HepG2 (cell line): Measurements from ENCODE around the gene ASXL3. TPM values are rescaled to one million over a fixed set of nuclear protein-coding genes. Genes with fewer than 3 reads are reported as not detected.

Experiments
- ATAC-seq: fragments of 200-7000 bp; cut with Tn5 transposase; 3 replicates; pipeline ENCODE4 v1.9.1; 2020; ENCODE audit warnings: mild to moderate bottlenecking, moderate library complexity
- BruUV-seq: library from RNA; stranded (reverse); fragments of 400-500 nt; replicated peaks from 2 replicates; lab custom pipeline; 2021; lab: Mats Ljungman, UMichigan
- CTCF ChIA-PET: fragments of 300-600 bp; formaldehyde crosslinking; extraction: SDS; loops from one replicate; lab custom pipeline; 2021; ENCODE audit warnings: low total read pairs, inconsistent platforms, low intra/inter-chr PET ratio; lab: Yijun Ruan, JAX
- POLR2A ChIA-PET: fragments of 350-600 bp; sonication (Branson Sonifier 250); formaldehyde crosslinking; loops from one replicate; lab custom pipeline; 2020; ENCODE audit warnings: antibody characterized with exemption, inconsistent platforms; lab: Yijun Ruan, JAX
- DNase-seq: peaks from one replicate; pipeline ENCODE4 v3.0.0-alpha.2; 2015; ENCODE audit warnings: low spot score
- FAIRE-seq: peaks from 3 replicates; lab custom pipeline; 2011; peaks lifted over from hg19 to GRCh38; lab: Jason Lieb, UNC
- H2AFZ ChIP-seq: one replicate; pipeline ENCODE4 v1.6.1; 2011; ENCODE audit warnings: low read length, inconsistent platforms
- H3K27ac ChIP-seq: fragments of 300-600 bp; 3 replicates; pipeline ENCODE4 v1.8.0; 2011; ENCODE audit warnings: mixed run types, mild to moderate bottlenecking, mixed read lengths, low read length, inconsistent platforms; ENCODE audit not compliant: insufficient read depth; ENCODE audit errors: extremely low read length
- H3K27me3 ChIP-seq, 2 experiments: fragments of 200-600 bp in 1 of 2; 2 replicates in 1 of 2; 3 replicates in 1 of 2; pipeline versions ENCODE4 v1.6.0 to v1.8.0; 2011; ENCODE audit warnings: low read length in 2 of 2, mild to moderate bottlenecking in 2 of 2, moderate library complexity in 2 of 2, inconsistent platforms in 1 of 2; ENCODE audit not compliant: insufficient read depth in 2 of 2, control insufficient read depth in 1 of 2
- H3K36me3 ChIP-seq, 2 experiments: fragments of 200-600 bp in 1 of 2; replicated peaks in 1 of 2; 2 replicates in 1 of 2; 3 replicates in 1 of 2; pipeline versions ENCODE4 v1.5.1 to v1.8.0; 2011; ENCODE audit warnings: low read length in 2 of 2, inconsistent platforms in 1 of 2; ENCODE audit not compliant: insufficient read depth in 2 of 2, control insufficient read depth in 1 of 2
- H3K4me1 ChIP-seq: 2 replicates; pipeline ENCODE4 v1.5.1; 2012; ENCODE audit warnings: low read length, inconsistent platforms; ENCODE audit not compliant: insufficient read depth
- H3K4me2 ChIP-seq: 2 replicates; pipeline ENCODE4 v1.6.0; 2011; ENCODE audit warnings: low read depth, low read length, inconsistent platforms
- H3K4me3 ChIP-seq, 3 experiments: fragments of 200-600 bp in 1 of 3; sonication (generic), shearing (Covaris generic) in 1 of 3; replicated peaks in 1 of 3; 2 replicates each; pipeline ENCODE4 v1.5.1; 2011 to 2016; ENCODE audit warnings: low read length in 3 of 3, inconsistent platforms in 2 of 3, low read depth in 2 of 3, mild to moderate bottlenecking in 2 of 3, control low read depth in 1 of 3, mixed read lengths in 1 of 3; ENCODE audit not compliant: insufficient read depth in 1 of 3
- H3K79me2 ChIP-seq: one replicate; pipeline ENCODE4 v1.6.1; 2011; ENCODE audit warnings: low read length, inconsistent platforms; ENCODE audit not compliant: insufficient read depth
- H3K9ac ChIP-seq: 2 replicates; pipeline ENCODE4 v1.6.0; 2011; ENCODE audit warnings: mild to moderate bottlenecking, low read depth, low read length, inconsistent platforms; ENCODE audit not compliant: insufficient read depth
- H3K9me3 ChIP-seq: 2 replicates; pipeline ENCODE4 v1.5.1; 2012; ENCODE audit warnings: mild to moderate bottlenecking, low read length
- H4K20me1 ChIP-seq: 2 replicates; pipeline ENCODE4 v1.6.0; 2011; ENCODE audit warnings: inconsistent platforms, mild to moderate bottlenecking, low read length, moderate library complexity; ENCODE audit not compliant: insufficient read depth
- CENPX ChIP-seq: sonication (generic); formaldehyde crosslinking; IDR thresholded peaks from 2 replicates; pipeline ENCODE4 v1.9.0; 2021; ENCODE audit warnings: mild to moderate bottlenecking, missing genetic modification reagents, moderate library complexity
- FOXA3 ChIP-seq: IDR thresholded peaks from 2 replicates; pipeline ENCODE4 v1.6.1; 2016; ENCODE audit warnings: missing genetic modification reagents, missing compliant biosample characterization
- HNF4A ChIP-seq: sonication (generic); formaldehyde crosslinking; IDR thresholded peaks from 2 replicates; pipeline ENCODE4 v1.4.0; 2020; ENCODE audit warnings: missing genetic modification reagents
- NR1H2 ChIP-seq: sonication (generic); formaldehyde crosslinking; IDR thresholded peaks from 2 replicates; pipeline ENCODE4 v1.8.1; 2022; ENCODE audit warnings: low read depth, missing genetic modification reagents, borderline replicate concordance
- SOX5 ChIP-seq: IDR thresholded peaks from 2 replicates; pipeline ENCODE4 v1.6.1; 2016; ENCODE audit warnings: borderline replicate concordance
- TBX2 ChIP-seq: sonication (generic); formaldehyde crosslinking; IDR thresholded peaks from 2 replicates; pipeline ENCODE4 v1.5.0; 2020; ENCODE audit warnings: missing genetic modification reagents, mild to moderate bottlenecking, borderline replicate concordance
- ZNF20 ChIP-seq: sonication (generic); formaldehyde crosslinking; IDR thresholded peaks from 2 replicates; pipeline ENCODE4 v1.4.0; 2020; ENCODE audit warnings: mild to moderate bottlenecking, moderate library complexity, missing genetic modification reagents
- ZNF34 ChIP-seq: sonication (generic); formaldehyde crosslinking; IDR thresholded peaks from 2 replicates; pipeline ENCODE4 v1.4.0; 2020; ENCODE audit warnings: mild to moderate bottlenecking, missing genetic modification reagents, borderline replicate concordance
- ZNF720 ChIP-seq: sonication (generic); formaldehyde crosslinking; IDR thresholded peaks from 2 replicates; pipeline ENCODE4 v1.4.0; 2020; ENCODE audit warnings: missing genetic modification reagents
- WGBS: methylation state at CpG from one replicate; pipeline ENCODE4 v1.1.6; 2017; ENCODE audit warnings: low lambda C conversion rate; 5-methylcytosine and 5-hydroxymethylcytosine counted together
- in situ Hi-C: cut with HindIII; loops from 2 replicates; pipeline ENCODE4 v1.10.0; 2017; ENCODE audit warnings: low pct_unique_long_range_greater_than_20kb; ENCODE audit not compliant: extremely low pct_ligation_motif_present
- intact Hi-C: fragments of 100-400 bp; cut with micrococcal nuclease; formaldehyde crosslinking; loops from one replicate; pipeline ENCODE4 v1.10.0; 2022; ENCODE audit not compliant: unreplicated experiment
- polyA plus RNA-seq, 8 experiments: library from polyadenylated mRNA; depleted of rRNA in 3 of 8; stranded (reverse) in 7 of 8; unstranded in 1 of 8; fragments of >200 nt; fragmentation: Illumina TruSeq in 4 of 8; extraction: Trizol in 4 of 8; gene quantifications; 2 replicates each; pipeline versions ENCODE4 v1.2.1 to v1.2.3, GENCODE V29; 2011 to 2016; ENCODE audit warnings: low read depth in 4 of 8, missing spikeins in 1 of 8, mixed read lengths in 1 of 8; ENCODE audit not compliant: insufficient read depth in 1 of 8
- total RNA-seq, 5 experiments: library from RNA; depleted of rRNA; stranded (reverse); fragments of >200 nt; fragmentation: Illumina TruSeq; extraction: Trizol; gene quantifications; 2 replicates each; pipeline ENCODE4 v1.2.3, GENCODE V29; 2016; ENCODE audit warnings: low read depth in 1 of 5
- TF ChIP-seq, protein P1 (sequence below): sonication (generic); formaldehyde crosslinking; conservative IDR thresholded peaks from 2 replicates; pipeline ENCODE4 v1.8.0; 2022; ENCODE audit warnings: missing genetic modification reagents
- TF ChIP-seq, protein P2 (sequence below): sonication (generic); formaldehyde crosslinking; IDR thresholded peaks from 2 replicates; pipeline ENCODE4 v1.4.0; 2020; ENCODE audit warnings: missing genetic modification reagents

ASXL3 gene
- total and polyA plus RNA-seq, 2 of the 13 experiments (the other 11 are each of a cell fraction or from before 2014, with no cell fraction given): not detected

DNA sequence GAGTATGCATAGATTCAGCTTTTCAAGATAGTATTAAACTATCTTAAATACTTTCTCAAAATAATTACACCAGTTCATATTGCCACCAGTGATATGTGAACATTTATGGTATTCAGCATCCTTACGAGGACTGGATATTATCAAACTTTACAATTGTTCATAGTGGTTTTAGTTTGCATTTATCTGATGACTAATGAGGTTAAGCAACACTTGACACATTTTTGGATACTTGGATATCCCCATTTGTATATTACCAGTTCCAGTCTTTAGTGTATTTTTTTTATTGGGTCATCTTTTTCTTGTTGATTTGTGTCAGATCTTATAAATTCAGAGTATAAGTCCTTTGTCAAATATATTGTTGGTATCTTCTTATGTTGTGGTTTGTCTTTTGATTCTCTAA is 128.4 kb downstream of the ASXL3 start (continued):
- TF ChIP-seq ZNF34 (CRISPR knock-in tag) (no peak), NR1H2 (CRISPR knock-in tag) (no peak), TBX2 (CRISPR knock-in tag) (no peak), HNF4A (CRISPR knock-in tag) (no peak), SOX5 (CRISPR knock-in tag) (no peak), ZNF720 (CRISPR knock-in tag) (no peak), CENPX (CRISPR knock-in tag) (no peak)
- TF ChIP-seq, protein P1, sequence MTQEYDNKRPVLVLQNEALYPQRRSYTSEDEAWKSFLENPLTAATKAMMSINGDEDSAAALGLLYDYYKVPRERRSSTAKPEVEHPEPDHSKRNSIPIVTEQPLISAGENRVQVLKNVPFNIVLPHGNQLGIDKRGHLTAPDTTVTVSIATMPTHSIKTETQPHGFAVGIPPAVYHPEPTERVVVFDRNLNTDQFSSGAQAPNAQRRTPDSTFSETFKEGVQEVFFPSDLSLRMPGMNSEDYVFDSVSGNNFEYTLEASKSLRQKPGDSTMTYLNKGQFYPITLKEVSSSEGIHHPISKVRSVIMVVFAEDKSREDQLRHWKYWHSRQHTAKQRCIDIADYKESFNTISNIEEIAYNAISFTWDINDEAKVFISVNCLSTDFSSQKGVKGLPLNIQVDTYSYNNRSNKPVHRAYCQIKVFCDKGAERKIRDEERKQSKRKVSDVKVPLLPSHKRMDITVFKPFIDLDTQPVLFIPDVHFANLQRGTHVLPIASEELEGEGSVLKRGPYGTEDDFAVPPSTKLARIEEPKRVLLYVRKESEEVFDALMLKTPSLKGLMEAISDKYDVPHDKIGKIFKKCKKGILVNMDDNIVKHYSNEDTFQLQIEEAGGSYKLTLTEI (CRISPR knock-in tag): no peak
- TF ChIP-seq, protein P2, sequence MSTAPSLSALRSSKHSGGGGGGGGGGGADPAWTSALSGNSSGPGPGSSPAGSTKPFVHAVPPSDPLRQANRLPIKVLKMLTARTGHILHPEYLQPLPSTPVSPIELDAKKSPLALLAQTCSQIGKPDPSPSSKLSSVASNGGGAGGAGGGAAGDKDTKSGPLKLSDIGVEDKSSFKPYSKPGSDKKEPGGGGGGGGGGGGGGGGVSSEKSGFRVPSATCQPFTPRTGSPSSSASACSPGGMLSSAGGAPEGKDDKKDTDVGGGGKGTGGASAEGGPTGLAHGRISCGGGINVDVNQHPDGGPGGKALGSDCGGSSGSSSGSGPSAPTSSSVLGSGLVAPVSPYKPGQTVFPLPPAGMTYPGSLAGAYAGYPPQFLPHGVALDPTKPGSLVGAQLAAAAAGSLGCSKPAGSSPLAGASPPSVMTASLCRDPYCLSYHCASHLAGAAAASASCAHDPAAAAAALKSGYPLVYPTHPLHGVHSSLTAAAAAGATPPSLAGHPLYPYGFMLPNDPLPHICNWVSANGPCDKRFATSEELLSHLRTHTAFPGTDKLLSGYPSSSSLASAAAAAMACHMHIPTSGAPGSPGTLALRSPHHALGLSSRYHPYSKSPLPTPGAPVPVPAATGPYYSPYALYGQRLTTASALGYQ (CRISPR knock-in tag): no peak
- TF ChIP-seq, all 625 proteins: peak for 0

- ChIA-PET POLR2A (no interaction called here), CTCF (no interaction called here)
- in situ Hi-C loops: no loop called here
- 0% methylated on average over 1 of the region's 1 CpG for WGBS
- no peak for ATAC-seq
- no peak overlapping the region for H3K27ac ChIP-seq
- H3K36me3 ChIP-seq: no peaks in the 10 kb centered on the region
- DNase-seq: no peak
- no peaks in the 10 kb centered on the region for H3K27me3 ChIP-seq
- no peaks in the 10 kb centered on the region for H4K20me1 ChIP-seq
- no peaks in the 10 kb centered on the region for H3K79me2 ChIP-seq
- H3K9ac ChIP-seq: no peak overlapping the region
- no peak overlapping the region for H3K4me3 ChIP-seq
- intact Hi-C loops: no loop called here
- TF ChIP-seq FOXA3 (no peak), ZNF20 (CRISPR knock-in tag) (no peak)
- FAIRE-seq: no peak
- no peak overlapping the region for H2AFZ ChIP-seq
- H3K4me1 ChIP-seq: no peaks in the 10 kb centered on the region
- H3K9me3 ChIP-seq: no peaks in the 10 kb centered on the region
- H3K4me2 ChIP-seq: no peak overlapping the region
- BruUV-seq: no TSS peak
Measured at GRCh38 chr18:33708876-33709275, 130.9 kb downstream of the ASXL3 start.
